ENCODE measurements around the gene CIRBP. TPM values are rescaled to one million over a fixed set of nuclear protein-coding genes. Genes with fewer than 3 reads are reported as not detected.
A peak's percentile ranks its signal among the peaks of the same experiment; 100 is the strongest.

The CIRBP gene
- total RNA-seq, 2 experiments from 2014 or later = 278 to 309 TPM

GRCh38 chr19:1237027-1237659 is 32.0 kb upstream of the CIRBP start:
- no peaks in the 10 kb centered on the region for H3K9me3 ChIP-seq (ENCODE audit: low read length)
- H3K79me2 ChIP-seq (ENCODE audit: insufficient read depth, low read depth, low read length) = peaks cover 5% of the 10 kb centered on the region; the same call in 1 of the 2 replicates
- POLR2A ChIA-PET = no interaction called here
- peak overlapping the region; percentile 61 for H3K4me2 ChIP-seq (ENCODE audit: low read length)
- H3K4me1 ChIP-seq (ENCODE audit: insufficient read depth, low read length, poor library complexity, severe bottlenecking) = peaks cover 17% of the 10 kb centered on the region
- H3K4me3 ChIP-seq (ENCODE audit: low read depth, low read length, poor library complexity, severe bottlenecking) = peak overlapping the region; percentile 55
- TF ChIP-seq EZH2phosphoT487 (IDR thresholded peaks at IDR 0.05; ENCODE audit: borderline replicate concordance, low read depth, low read length) = peak; percentile 84; the same call in 1 of the 2 replicates
- no peak for TF ChIP-seq CTCF (conservative IDR thresholded peaks at IDR 0.05; ENCODE audit: low read length)
- BruUV-seq (replicated peaks) = no TSS peak
- no peak overlapping the region for H3K27ac ChIP-seq (ENCODE audit: low read depth, low read length, poor library complexity, severe bottlenecking)
- H2AFZ ChIP-seq (ENCODE audit: low read length) = no peak overlapping the region
- intact Hi-C loops (cut with micrococcal nuclease; ENCODE audit: unreplicated experiment) = no loop called here
- CTCF ChIA-PET (ENCODE audit: unreplicated experiment) = no interaction called here
- DNase-seq (ENCODE audit: low spot score) = no peak
- no peaks in the 10 kb centered on the region for H3K36me3 ChIP-seq (ENCODE audit: insufficient read depth, low read length)
- H4K20me1 ChIP-seq (ENCODE audit: insufficient read depth, low read length) = no peaks in the 10 kb centered on the region
- H3K9me2 ChIP-seq (ENCODE audit: insufficient read depth, low read length) = no peaks in the 10 kb centered on the region

GRCh38 chr19:1237754-1238368 is 31.3 kb upstream of the CIRBP start, which contains the start of gene CBARP:
Gene CBARP, minus strand, starts transcription at chr19:1238005. Its CDS starts 1,905 bp downstream, at chr19:1236100.
- peaks cover 18% of the 10 kb centered on the region for H3K4me1 ChIP-seq (ENCODE audit: insufficient read depth, low read length, poor library complexity, severe bottlenecking)
- H3K36me3 ChIP-seq (ENCODE audit: insufficient read depth, low read length) = no peaks in the 10 kb centered on the region
- peak within 1 kb of the TSS; percentile 61 for H3K4me2 ChIP-seq (ENCODE audit: low read length)
- intact Hi-C loops (cut with micrococcal nuclease; ENCODE audit: unreplicated experiment) = no loop called here
- H4K20me1 ChIP-seq (ENCODE audit: insufficient read depth, low read length) = no peaks in the 10 kb centered on the region
- no peaks in the 10 kb centered on the region for H3K9me2 ChIP-seq (ENCODE audit: insufficient read depth, low read length)
- no peak within 1 kb of the TSS for H3K27ac ChIP-seq (ENCODE audit: low read depth, low read length, poor library complexity, severe bottlenecking)
- POLR2A ChIA-PET = no interaction called here
- CTCF ChIA-PET (ENCODE audit: unreplicated experiment) = no interaction called here
- no peak for TF ChIP-seq EZH2phosphoT487 (IDR thresholded peaks at IDR 0.05; ENCODE audit: borderline replicate concordance, low read depth, low read length)
- no peak for TF ChIP-seq CTCF (conservative IDR thresholded peaks at IDR 0.05; ENCODE audit: low read length)
- no peak for DNase-seq (ENCODE audit: low spot score)
- BruUV-seq (replicated peaks) = no TSS peak
- peaks cover 12% of the 10 kb centered on the region; the same call in 1 of the 2 replicates for H3K79me2 ChIP-seq (ENCODE audit: insufficient read depth, low read depth, low read length)
- no peak within 1 kb of the TSS for H2AFZ ChIP-seq (ENCODE audit: low read length)
- H3K9me3 ChIP-seq (ENCODE audit: low read length) = no peaks in the 10 kb centered on the region
- H3K4me3 ChIP-seq (ENCODE audit: low read depth, low read length, poor library complexity, severe bottlenecking) = peak within 1 kb of the TSS; percentile 55

Measured in OCI-LY7 (cell line).